Measurements from ENCODE around the gene RGS9.

RGS9 gene

GRCh38 chr17:65104973-65105372 lies 32.2 kb upstream of the RGS9 start:
- Histone ChIP-seq H3K9ac (ENCODE audit: low read length) (no peak overlapping the region), H3K4me3 (ENCODE audit: insufficient read depth, low read length, poor library complexity, severe bottlenecking) (no peak overlapping the region), H2AFZ (ENCODE audit: low read depth, low read length, severe bottlenecking) (no peak overlapping the region), H3K4me2 (ENCODE audit: low read depth, low read length, poor library complexity, severe bottlenecking) (no peak overlapping the region), H3K36me3 (ENCODE audit: low read length) (no peaks in the 10 kb centered on the region; the same call in 1 of the 2 replicates), H3F3A (ENCODE audit: insufficient read depth) (peaks cover 3% of the 10 kb centered on the region), H3K79me2 (ENCODE audit: insufficient read depth, low read length) (peaks cover 33% of the 10 kb centered on the region), H3K9me2 (replicated peaks; ENCODE audit: insufficient read depth, low read length) (no peaks in the 10 kb centered on the region), H3K9me3 (ENCODE audit: insufficient read depth, low read length) (no peaks in the 10 kb centered on the region), H3K27ac (ENCODE audit: low read depth, low read length) (no peak overlapping the region), H4K20me1 (ENCODE audit: low read depth, low read length) (no peaks in the 10 kb centered on the region), H3K27me3 (ENCODE audit: low read length) (no peaks in the 10 kb centered on the region)
- TF ChIP-seq CTCF (IDR thresholded peaks at IDR 0.05; ENCODE audit: insufficient read depth, low read length, poor library complexity, severe bottlenecking) (no peak), EZH2phosphoT487 (conservative IDR thresholded peaks at IDR 0.05; ENCODE audit: low read length) (no peak)

DNA sequence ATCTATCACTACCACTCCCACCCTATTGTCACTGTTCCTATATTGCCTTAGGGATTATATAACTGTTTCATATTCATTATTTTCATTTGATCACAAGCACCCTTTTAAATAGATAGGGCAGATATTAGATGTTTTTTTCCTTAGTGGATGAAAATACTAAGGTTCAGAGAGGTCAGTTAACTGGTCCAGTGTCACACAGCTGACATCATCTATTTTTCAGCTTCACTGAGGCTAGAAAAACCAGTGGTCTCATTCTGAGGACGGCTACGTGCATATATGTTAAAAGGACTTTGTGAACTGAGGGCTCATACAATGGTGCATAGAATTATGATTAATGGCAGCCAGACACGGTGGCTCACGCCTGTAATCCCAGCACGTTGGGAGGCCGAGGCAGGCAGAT lies 29.0 kb upstream of the RGS9 start:
- H3K4me3 ChIP-seq (ENCODE audit: insufficient read depth, low read length, poor library complexity, severe bottlenecking) = no peak overlapping the region
- H3K9me2 ChIP-seq (replicated peaks; ENCODE audit: insufficient read depth, low read length) = no peaks in the 10 kb centered on the region
- no peak overlapping the region for H3K9ac ChIP-seq (ENCODE audit: low read length)
- peaks cover 16% of the 10 kb centered on the region; the same call in 1 of the 2 replicates for H3K36me3 ChIP-seq (ENCODE audit: low read length)
- no peaks in the 10 kb centered on the region for H4K20me1 ChIP-seq (ENCODE audit: low read depth, low read length)
- H2AFZ ChIP-seq (ENCODE audit: low read depth, low read length, severe bottlenecking) = no peak overlapping the region
- no peak for TF ChIP-seq EZH2phosphoT487 (conservative IDR thresholded peaks at IDR 0.05; ENCODE audit: low read length)
- TF ChIP-seq CTCF (IDR thresholded peaks at IDR 0.05; ENCODE audit: insufficient read depth, low read length, poor library complexity, severe bottlenecking) = no peak
- no peaks in the 10 kb centered on the region for H3K9me3 ChIP-seq (ENCODE audit: insufficient read depth, low read length)
- peaks cover 11% of the 10 kb centered on the region; the same call in 1 of the 2 replicates for H3K79me2 ChIP-seq (ENCODE audit: insufficient read depth, low read length)
- no peaks in the 10 kb centered on the region for H3K27me3 ChIP-seq (ENCODE audit: low read length)
- no peak overlapping the region for H3K27ac ChIP-seq (ENCODE audit: low read depth, low read length)
- no peaks in the 10 kb centered on the region; the same call in 1 of the 2 replicates for H3F3A ChIP-seq (ENCODE audit: insufficient read depth)
- H3K4me2 ChIP-seq (ENCODE audit: low read depth, low read length, poor library complexity, severe bottlenecking) = no peak overlapping the region

DNA sequence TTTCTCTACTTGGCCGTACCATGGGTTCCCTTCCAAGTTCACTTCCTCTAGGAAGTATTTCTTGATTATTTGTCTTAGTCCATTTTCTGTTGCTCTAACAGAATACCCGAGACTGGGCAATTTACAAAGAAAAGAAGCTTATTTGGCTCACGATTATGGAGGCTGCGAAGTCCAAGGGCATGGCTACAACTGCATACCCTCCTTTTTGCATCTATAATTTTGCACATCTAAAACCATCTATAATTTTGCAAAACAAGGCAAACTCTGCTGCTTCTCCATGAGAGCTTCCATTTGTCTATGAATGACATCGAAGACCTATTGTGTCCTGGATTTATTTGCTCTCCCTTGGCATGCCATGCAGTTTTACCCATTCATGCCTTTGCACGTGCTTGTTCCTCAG lies 27.6 kb upstream of the RGS9 start:
- no peak for TF ChIP-seq EZH2phosphoT487 (conservative IDR thresholded peaks at IDR 0.05; ENCODE audit: low read length)
- TF ChIP-seq CTCF (IDR thresholded peaks at IDR 0.05; ENCODE audit: insufficient read depth, low read length, poor library complexity, severe bottlenecking) = no peak
- no peak overlapping the region for H3K4me3 ChIP-seq (ENCODE audit: insufficient read depth, low read length, poor library complexity, severe bottlenecking)

More for the DNA sequence above, 27.6 kb upstream of the RGS9 start:
- Histone ChIP-seq H3K27ac (ENCODE audit: low read depth, low read length) (no peak overlapping the region), H3F3A (ENCODE audit: insufficient read depth) (no peaks in the 10 kb centered on the region; the same call in 1 of the 2 replicates), H3K27me3 (ENCODE audit: low read length) (no peaks in the 10 kb centered on the region), H3K4me2 (ENCODE audit: low read depth, low read length, poor library complexity, severe bottlenecking) (no peak overlapping the region), H3K9me3 (ENCODE audit: insufficient read depth, low read length) (no peaks in the 10 kb centered on the region), H3K36me3 (ENCODE audit: low read length) (peaks cover 16% of the 10 kb centered on the region; the same call in 1 of the 2 replicates), H4K20me1 (ENCODE audit: low read depth, low read length) (no peaks in the 10 kb centered on the region), H3K9me2 (replicated peaks; ENCODE audit: insufficient read depth, low read length) (no peaks in the 10 kb centered on the region), H2AFZ (ENCODE audit: low read depth, low read length, severe bottlenecking) (no peak overlapping the region), H3K9ac (ENCODE audit: low read length) (no peak overlapping the region), H3K79me2 (ENCODE audit: insufficient read depth, low read length) (0 out of 2 replicates have a peak, but pooled peaks cover under 1% of the 10 kb centered on the region)

Measured in SU-DHL-6 (cell line).